Spleen (tissue), 11 donors: ENCODE data around the gene CDK7. TPM values are rescaled to one million over a fixed set of nuclear protein-coding genes. Genes with fewer than 3 reads are reported as not detected.

ENCODE experiments used
- DNase-seq: peaks from one replicate; pipeline ENCODE4 v3.0.0-alpha.2; 2020
- H3K27ac ChIP-seq, 8 donors: fragments of 200-600 bp; sonication (generic) in 7 of 8; 1 replicate in 4 of 8; 2 replicates in 4 of 8; pipeline versions ENCODE4 v1.5.0 to v1.8.0; 2016 to 2021; ENCODE audit warnings: inconsistent platforms in 4 of 8, mild to moderate bottlenecking in 4 of 8, moderate library complexity in 1 of 8
- H3K27me3 ChIP-seq, 7 donors: fragments of 200-600 bp; sonication (generic) in 6 of 7; replicated peaks in 1 of 7; 1 replicate in 4 of 7; 2 replicates in 3 of 7; pipeline versions ENCODE4 v1.5.0 to v1.8.0; 2016 to 2021; ENCODE audit warnings: inconsistent platforms in 3 of 7, mild to moderate bottlenecking in 1 of 7
- H3K36me3 ChIP-seq, 6 donors: fragments of 200-600 bp; sonication (generic) in 5 of 6; 1 replicate in 4 of 6; 2 replicates in 2 of 6; pipeline versions ENCODE4 v1.5.0 to v1.8.0; 2016 to 2021; ENCODE audit warnings: inconsistent platforms in 2 of 6
- H3K4me1 ChIP-seq, 6 donors: fragments of 200-600 bp; sonication (generic) in 5 of 6; 1 replicate in 3 of 6; 2 replicates in 3 of 6; pipeline versions ENCODE4 v1.5.0 to v1.8.0; 2016 to 2021; ENCODE audit warnings: inconsistent platforms in 3 of 6
- H3K4me3 ChIP-seq, 8 donors: fragments of 200-600 bp; sonication (generic) in 7 of 8; 1 replicate in 4 of 8; 2 replicates in 4 of 8; pipeline versions ENCODE4 v1.5.0 to v1.8.0; 2016 to 2021; ENCODE audit warnings: inconsistent platforms in 4 of 8, mild to moderate bottlenecking in 4 of 8, moderate library complexity in 2 of 8
- H3K9me3 ChIP-seq, 8 donors: fragments of 200-600 bp; sonication (generic) in 7 of 8; 1 replicate in 4 of 8; 2 replicates in 4 of 8; pipeline versions ENCODE4 v1.5.0 to v1.8.0; 2016 to 2021; ENCODE audit warnings: inconsistent platforms in 4 of 8
- POLR2A ChIP-seq, 3 donors: fragments of 450-650 bp; IDR thresholded peaks; one replicate each; pipeline ENCODE4 v1.5.1; 2017; ENCODE audit warnings: antibody characterized with exemption in 3 of 3, mild to moderate bottlenecking in 1 of 3
- POLR2AphosphoS5 ChIP-seq, 3 donors: sonication (generic); formaldehyde crosslinking; IDR thresholded peaks; one replicate each; pipeline ENCODE4 v1.5.1; 2017; ENCODE audit warnings: antibody characterized with exemption in 3 of 3
- WGBS, 5 donors: extraction: QIAGEN DNeasy Blood & Tissue Kit in 3 of 5; methylation state at CpG; one replicate each; pipeline versions ENCODE4 v1.1.5 to v1.1.7; 2013 to 2018; 5-methylcytosine and 5-hydroxymethylcytosine counted together
- intact Hi-C: fragments of 100-400 bp; cut with DNase I; formaldehyde crosslinking; loops from one replicate; pipeline ENCODE4 v1.15.0; 2023; ENCODE audit warnings: low total_unique reads
- polyA plus RNA-seq, 3 donors: library from polyadenylated mRNA; stranded (reverse); fragments of 200-250 nt; gene quantifications; one replicate each; pipeline ENCODE4 v1.2.1, GENCODE V29; 2013
- total RNA-seq, 7 donors: library from RNA; depleted of rRNA in 3 of 7; stranded (reverse); fragments of >200 nt in 3 of 7; fragmentation: NEBNext Ultra II Directional in 4 of 7; extraction: Animal tissue kit (Norgen Biotek cat#: 25700) in 4 of 7; gene quantifications; one replicate each; pipeline versions ENCODE4 v1.1.0 to v1.2.1, GENCODE V29; 2016 to 2021
- TF ChIP-seq, protein P1 (sequence below), 11 experiments: fragments of 200-600 bp in 7 of 11; fragments of 450-650 bp in 4 of 11; sonication (generic) in 4 of 11; IDR thresholded peaks in 8 of 11; conservative IDR thresholded peaks in 3 of 11; 1 replicate in 7 of 11; 2 replicates in 4 of 11; pipeline versions ENCODE4 v1.4.0 to v1.8.0; 2016 to 2021; ENCODE audit warnings: antibody characterized with exemption in 11 of 11, inconsistent platforms in 4 of 11, mild to moderate bottlenecking in 1 of 11
- donor health status: healthy with polysubstance abuse.
- donor health status: DM: no; HTN: no; CAD: no; lungs with moderate emphysema.
- donor health status: DM: no; HTN: no; CAD: no.
- donor health status: Bipolar disorder and iron deficiency.
- donor health status: healthy.
- donor health status: DM: no; HTN: no; CAD: no.
- donor health status: DM: yes; HTN: yes; CAD: no.

Gene CDK7
- total and polyA plus RNA-seq, 10 donors: 12.9 to 21.9 (median 17.9) TPM

DNA sequence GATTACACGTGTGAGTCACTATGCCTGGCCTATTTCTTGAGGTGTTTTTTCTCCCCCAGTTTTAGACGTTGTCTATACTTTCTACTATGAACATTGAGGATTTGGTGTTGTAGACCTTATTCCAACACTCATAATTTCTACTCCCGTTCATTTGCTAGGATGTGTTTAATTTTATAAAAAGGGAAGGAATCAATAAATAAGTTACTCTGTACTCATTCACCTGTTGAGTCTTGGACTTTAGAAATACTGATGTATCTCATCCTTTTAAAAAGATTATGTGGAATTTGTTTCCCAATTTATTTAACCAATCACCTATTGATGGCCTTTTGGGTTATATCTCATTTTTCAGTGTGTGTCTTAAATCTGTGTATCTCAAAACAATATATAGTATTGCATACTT lies 3.2 kb downstream of the CDK7 start:
- no peak overlapping the region for H3K4me3 ChIP-seq
- WGBS, 5 donors: 86 to 93% (median 91%) methylated on average over 3 of the region's 3 CpGs
- no peaks in the 10 kb centered on the region for H3K27me3 ChIP-seq
- TF ChIP-seq, protein P1, sequence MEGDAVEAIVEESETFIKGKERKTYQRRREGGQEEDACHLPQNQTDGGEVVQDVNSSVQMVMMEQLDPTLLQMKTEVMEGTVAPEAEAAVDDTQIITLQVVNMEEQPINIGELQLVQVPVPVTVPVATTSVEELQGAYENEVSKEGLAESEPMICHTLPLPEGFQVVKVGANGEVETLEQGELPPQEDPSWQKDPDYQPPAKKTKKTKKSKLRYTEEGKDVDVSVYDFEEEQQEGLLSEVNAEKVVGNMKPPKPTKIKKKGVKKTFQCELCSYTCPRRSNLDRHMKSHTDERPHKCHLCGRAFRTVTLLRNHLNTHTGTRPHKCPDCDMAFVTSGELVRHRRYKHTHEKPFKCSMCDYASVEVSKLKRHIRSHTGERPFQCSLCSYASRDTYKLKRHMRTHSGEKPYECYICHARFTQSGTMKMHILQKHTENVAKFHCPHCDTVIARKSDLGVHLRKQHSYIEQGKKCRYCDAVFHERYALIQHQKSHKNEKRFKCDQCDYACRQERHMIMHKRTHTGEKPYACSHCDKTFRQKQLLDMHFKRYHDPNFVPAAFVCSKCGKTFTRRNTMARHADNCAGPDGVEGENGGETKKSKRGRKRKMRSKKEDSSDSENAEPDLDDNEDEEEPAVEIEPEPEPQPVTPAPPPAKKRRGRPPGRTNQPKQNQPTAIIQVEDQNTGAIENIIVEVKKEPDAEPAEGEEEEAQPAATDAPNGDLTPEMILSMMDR (IDR thresholded peaks at IDR 0.05 in 8 of 11, conservative IDR thresholded peaks at IDR 0.05 in 3 of 11): no peak
- TF ChIP-seq POLR2A (IDR thresholded peaks at IDR 0.05) (no peak), POLR2AphosphoS5 (IDR thresholded peaks at IDR 0.05) (no peak)
- no peak overlapping the region for H3K27ac ChIP-seq
- H3K4me1 ChIP-seq: peaks cover 21 to 62% (median 42%) of the 10 kb centered on the region in 6 donors
- H3K9me3 ChIP-seq: no peaks in the 10 kb centered on the region
- peaks cover 0 to 42% (median 16%) of the 10 kb centered on the region in 6 donors for H3K36me3 ChIP-seq
- intact Hi-C loops: no loop called here
- no peak for DNase-seq

DNA sequence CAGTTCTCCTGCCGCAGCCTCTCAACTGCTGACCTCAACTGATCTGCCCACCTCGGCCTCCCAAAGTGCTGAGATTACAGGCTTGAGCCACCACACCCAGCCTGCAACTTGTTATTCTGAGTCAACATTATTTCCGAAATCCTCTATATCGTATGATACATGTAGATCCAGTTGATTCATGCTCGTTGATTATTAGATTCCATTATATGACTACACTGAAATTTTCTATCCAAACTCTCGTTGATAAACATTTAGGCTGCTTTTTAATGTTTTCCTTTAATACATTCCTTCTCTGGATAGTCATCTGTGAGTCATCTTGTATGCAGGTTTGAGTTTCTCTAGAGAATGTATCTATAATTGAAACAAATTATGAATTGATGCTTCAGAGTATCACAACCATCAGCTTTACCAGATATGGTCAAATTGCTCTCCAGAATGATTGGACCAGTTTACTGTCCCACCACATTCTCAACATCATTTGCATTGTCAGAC lies 4.1 kb downstream of the CDK7 start:
- peaks cover 20 to 65% (median 42%) of the 10 kb centered on the region in 6 donors for H3K4me1 ChIP-seq
- no peak overlapping the region for H3K4me3 ChIP-seq
- H3K36me3 ChIP-seq: peaks cover 0 to 42% (median 16%) of the 10 kb centered on the region in 6 donors
- H3K27me3 ChIP-seq: no peaks in the 10 kb centered on the region
- H3K9me3 ChIP-seq: no peaks in the 10 kb centered on the region
- no peak for DNase-seq
- intact Hi-C loops: no loop called here
- no peak overlapping the region for H3K27ac ChIP-seq
- no peak for TF ChIP-seq POLR2AphosphoS5 (IDR thresholded peaks at IDR 0.05)
- TF ChIP-seq, protein P1 (IDR thresholded peaks at IDR 0.05 in 8 of 11, conservative IDR thresholded peaks at IDR 0.05 in 3 of 11): no peak
- no peak for TF ChIP-seq POLR2A (IDR thresholded peaks at IDR 0.05)
- WGBS, 5 donors: 92 to 98% (median 94%) methylated on average over 6 of the region's 6 CpGs

DNA sequence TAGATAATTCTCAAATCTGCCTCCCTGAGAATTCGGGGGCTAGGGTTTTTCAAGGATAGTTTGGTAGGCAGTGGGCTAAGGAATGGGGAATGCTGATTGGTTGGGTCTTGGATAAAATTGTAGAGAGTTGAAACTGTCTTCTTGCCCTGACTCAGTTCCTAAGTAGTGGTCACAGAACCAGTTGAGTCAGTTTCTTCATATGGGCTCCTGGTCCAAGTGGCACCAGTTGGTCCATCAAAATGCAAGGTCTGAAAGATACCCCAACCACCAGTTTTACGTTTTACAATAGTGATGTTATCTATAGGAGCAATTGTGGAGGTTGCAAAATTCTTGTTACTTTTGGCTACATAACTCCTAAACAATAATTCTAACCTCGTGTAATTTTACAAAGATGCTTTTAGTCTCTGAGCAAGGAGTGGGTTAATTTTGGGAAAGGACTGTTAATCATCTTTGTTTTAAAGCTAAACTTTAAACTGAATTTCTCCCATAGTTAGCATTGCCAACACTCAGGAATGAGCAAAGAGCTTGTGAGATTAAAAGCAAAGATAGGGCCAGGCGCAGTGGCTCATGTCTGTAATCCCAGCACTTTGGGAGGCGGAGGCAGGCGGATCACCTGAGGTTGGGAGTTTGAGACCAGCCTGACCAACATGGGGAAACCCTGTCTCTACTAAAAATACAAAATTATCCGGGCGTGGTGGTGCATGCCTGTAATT lies 7.7 kb downstream of the CDK7 start:
- Histone ChIP-seq H3K27me3 (no peaks in the 10 kb centered on the region), H3K4me3 (no peak overlapping the region), H3K9me3 (peaks cover 0 to 5% (median under 1%) of the 10 kb centered on the region in 8 donors), H3K27ac (no peak overlapping the region), H3K36me3 (peaks cover 0 to 39% (median 16%) of the 10 kb centered on the region in 6 donors), H3K4me1 (peaks cover 0 to 34% (median 14%) of the 10 kb centered on the region in 6 donors)
- WGBS, 5 donors: 91 to 97% (median 95%) methylated on average over 8 of the region's 8 CpGs
- intact Hi-C loops: no loop called here
- TF ChIP-seq, protein P1 (IDR thresholded peaks at IDR 0.05 in 8 of 11, conservative IDR thresholded peaks at IDR 0.05 in 3 of 11): no peak
- TF ChIP-seq POLR2AphosphoS5 (IDR thresholded peaks at IDR 0.05) (no peak), POLR2A (IDR thresholded peaks at IDR 0.05) (no peak)
- no peak for DNase-seq

GRCh38 chr5:69245031-69245430 lies 10.3 kb downstream of the CDK7 start:
- intact Hi-C loops: no loop called here

More at GRCh38 chr5:69245031-69245430, 10.3 kb downstream of the CDK7 start:
- H3K4me1 ChIP-seq: peaks cover 0 to 9% (median 0%) of the 10 kb centered on the region in 6 donors
- peaks cover 0 to 17% (median 12%) of the 10 kb centered on the region in 8 donors for H3K9me3 ChIP-seq
- H3K27ac ChIP-seq: no peak overlapping the region
- H3K27me3 ChIP-seq: no peaks in the 10 kb centered on the region
- no peak overlapping the region for H3K4me3 ChIP-seq
- H3K36me3 ChIP-seq: peaks cover 0 to 22% (median 8%) of the 10 kb centered on the region in 6 donors
- DNase-seq: no peak
- no peak for TF ChIP-seq POLR2AphosphoS5 (IDR thresholded peaks at IDR 0.05)
- no peak for TF ChIP-seq POLR2A (IDR thresholded peaks at IDR 0.05)
- TF ChIP-seq, protein P1 (IDR thresholded peaks at IDR 0.05 in 8 of 11, conservative IDR thresholded peaks at IDR 0.05 in 3 of 11): no peak
- WGBS, 5 donors: 96 to 98% (median 97%) methylated on average over 5 of the region's 5 CpGs
